ENCODE measurements around the gene CNBP.
"Not testable (repeated sequence)": the region's sequence is repeated elsewhere in the genome, so short reads cannot be mapped to it uniquely, and the experiment has no call there.

CNBP gene

GRCh38 chr3:129183569-129184395 lies at the start of gene CNBP:
Gene CNBP, minus strand, starts transcription at chr3:129183896. Its CDS starts 12,139 bp downstream, at chr3:129171757.
- DNase-seq = peak; percentile 80

GRCh38 chr3:129231331-129232119 lies 47.8 kb upstream of the CNBP start:
- peak; percentile 66 for DNase-seq

GRCh38 chr3:129230311-129231019 lies 46.8 kb upstream of the CNBP start:
- no peak for DNase-seq

- DNase-seq = no peak
Measured at GRCh38 chr3:129228891-129229585, 45.3 kb upstream of the CNBP start.

GRCh38 chr3:129226374-129226773 lies 42.7 kb upstream of the CNBP start:
- DNase-seq = no peak

- DNase-seq = peak; percentile 14
Measured at GRCh38 chr3:129224984-129225393, 41.3 kb upstream of the CNBP start.

GRCh38 chr3:129224387-129224786 lies 40.7 kb upstream of the CNBP start:
- not testable (repeated sequence) for DNase-seq

- no peak for DNase-seq
Measured at GRCh38 chr3:129218742-129219141, 35.0 kb upstream of the CNBP start.

GRCh38 chr3:129213238-129213637 lies 29.5 kb upstream of the CNBP start:
- no peak for DNase-seq

GRCh38 chr3:129211772-129212171 lies 28.1 kb upstream of the CNBP start:
- DNase-seq = peak; percentile 71

- DNase-seq = no peak
Measured at GRCh38 chr3:129211345-129211744, 27.6 kb upstream of the CNBP start.

- no peak for DNase-seq
Measured at GRCh38 chr3:129207479-129207878, 23.8 kb upstream of the CNBP start.

- no peak for DNase-seq
Measured at GRCh38 chr3:129205109-129205832, 21.6 kb upstream of the CNBP start.

GRCh38 chr3:129204473-129204872 lies 20.8 kb upstream of the CNBP start:
- no peak for DNase-seq

- no peak for DNase-seq
Measured at GRCh38 chr3:129199366-129199765, 15.7 kb upstream of the CNBP start.

GRCh38 chr3:129197321-129197720 lies 13.6 kb upstream of the CNBP start:
- no peak for DNase-seq

GRCh38 chr3:129196601-129197000 lies 12.9 kb upstream of the CNBP start:
- DNase-seq = no peak

- no peak for DNase-seq
Measured at GRCh38 chr3:129195731-129196256, 12.1 kb upstream of the CNBP start.

GRCh38 chr3:129189793-129190192 lies 6.1 kb upstream of the CNBP start:
- DNase-seq = not testable (repeated sequence)

- no peak for DNase-seq
Measured at GRCh38 chr3:129187857-129188256, 4.2 kb upstream of the CNBP start.

GRCh38 chr3:129185783-129186182 lies 2.1 kb upstream of the CNBP start:
- DNase-seq = no peak
